ENCODE measurements around the gene CRYBG1.

DNA sequence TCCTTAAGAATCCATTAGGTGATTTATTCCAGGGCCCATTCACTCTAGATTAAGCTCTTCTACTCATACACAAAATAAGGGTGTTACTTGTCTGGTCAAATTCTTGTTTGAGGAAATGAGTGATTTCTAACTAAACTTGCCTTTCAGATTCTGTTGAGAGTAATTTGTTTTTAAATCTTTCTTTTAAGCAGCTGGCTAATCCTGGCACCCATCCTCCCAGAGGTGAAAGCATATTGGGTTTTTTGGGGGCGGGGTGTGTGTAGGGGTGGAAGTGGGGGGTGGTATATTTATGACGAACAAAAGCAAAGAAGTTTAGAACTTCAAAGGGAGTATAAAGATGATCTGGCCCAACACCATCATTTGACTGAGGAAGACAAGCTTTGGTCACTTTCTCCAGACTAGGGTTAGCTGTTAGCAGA is 174.1 kb downstream of the CRYBG1 start:
- TF ChIP-seq, protein P1, sequence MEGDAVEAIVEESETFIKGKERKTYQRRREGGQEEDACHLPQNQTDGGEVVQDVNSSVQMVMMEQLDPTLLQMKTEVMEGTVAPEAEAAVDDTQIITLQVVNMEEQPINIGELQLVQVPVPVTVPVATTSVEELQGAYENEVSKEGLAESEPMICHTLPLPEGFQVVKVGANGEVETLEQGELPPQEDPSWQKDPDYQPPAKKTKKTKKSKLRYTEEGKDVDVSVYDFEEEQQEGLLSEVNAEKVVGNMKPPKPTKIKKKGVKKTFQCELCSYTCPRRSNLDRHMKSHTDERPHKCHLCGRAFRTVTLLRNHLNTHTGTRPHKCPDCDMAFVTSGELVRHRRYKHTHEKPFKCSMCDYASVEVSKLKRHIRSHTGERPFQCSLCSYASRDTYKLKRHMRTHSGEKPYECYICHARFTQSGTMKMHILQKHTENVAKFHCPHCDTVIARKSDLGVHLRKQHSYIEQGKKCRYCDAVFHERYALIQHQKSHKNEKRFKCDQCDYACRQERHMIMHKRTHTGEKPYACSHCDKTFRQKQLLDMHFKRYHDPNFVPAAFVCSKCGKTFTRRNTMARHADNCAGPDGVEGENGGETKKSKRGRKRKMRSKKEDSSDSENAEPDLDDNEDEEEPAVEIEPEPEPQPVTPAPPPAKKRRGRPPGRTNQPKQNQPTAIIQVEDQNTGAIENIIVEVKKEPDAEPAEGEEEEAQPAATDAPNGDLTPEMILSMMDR (optimal IDR thresholded peaks at IDR 0.05 in 1 of 3, IDR thresholded peaks at IDR 0.05 in 1 of 3, conservative IDR thresholded peaks at IDR 0.05 in 1 of 3; ENCODE audit: extremely low read depth in 1 of 3, insufficient read depth in 2 of 3, low read length in 3 of 3), result no peak
- no peak for TF ChIP-seq EZH2 (IDR thresholded peaks at IDR 0.05; ENCODE audit: low read length)
